Measurements from ENCODE around the gene ABHD17A. TPM values are rescaled to one million over a fixed set of nuclear protein-coding genes. Genes with fewer than 3 reads are reported as not detected.

Gene ABHD17A
- total RNA-seq, 1 donor from 2014 or later = 83.0 TPM

DNA sequence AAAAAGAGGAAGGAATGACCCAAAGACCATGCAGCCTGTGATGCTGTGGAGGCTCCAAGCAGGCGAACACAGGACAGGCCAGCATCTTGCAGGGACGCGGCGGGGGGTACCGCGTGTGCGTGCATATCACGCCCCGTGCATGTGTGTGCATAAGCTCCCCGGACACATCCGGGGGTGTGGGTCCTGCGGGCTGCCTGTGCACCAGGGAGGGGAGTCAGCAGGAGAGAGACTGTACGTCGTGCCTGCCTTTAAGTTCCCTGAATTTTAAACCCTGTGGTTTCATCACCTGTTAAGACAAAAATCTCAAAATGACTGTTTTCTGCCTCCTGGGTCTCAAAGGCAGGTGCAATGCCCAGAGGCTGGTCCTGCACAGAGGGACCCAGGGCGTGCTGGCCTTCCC, 36.5 kb upstream of the ABHD17A start:
- H3K4me3 ChIP-seq = no peak overlapping the region
- no peaks in the 10 kb centered on the region for H3K9me3 ChIP-seq
- peaks cover 0 to 34% of the 10 kb centered on the region in 2 donors for H3K36me3 ChIP-seq
- intact Hi-C loops (cut with DNase I) = no loop called here
- DNase-seq (ENCODE audit: extremely low spot score in 2 of 2) = no peak
- no peaks in the 10 kb centered on the region for H3K4me1 ChIP-seq
- H3K27me3 ChIP-seq = no peaks in the 10 kb centered on the region
- no peak overlapping the region for H3K27ac ChIP-seq
- TF ChIP-seq POLR2AphosphoS5 (IDR thresholded peaks at IDR 0.05; ENCODE audit: insufficient read depth in 1 of 2, low read depth in 1 of 2) = no peak
- no peak for TF ChIP-seq POLR2A (IDR thresholded peaks at IDR 0.05)
- TF ChIP-seq, protein P1, sequence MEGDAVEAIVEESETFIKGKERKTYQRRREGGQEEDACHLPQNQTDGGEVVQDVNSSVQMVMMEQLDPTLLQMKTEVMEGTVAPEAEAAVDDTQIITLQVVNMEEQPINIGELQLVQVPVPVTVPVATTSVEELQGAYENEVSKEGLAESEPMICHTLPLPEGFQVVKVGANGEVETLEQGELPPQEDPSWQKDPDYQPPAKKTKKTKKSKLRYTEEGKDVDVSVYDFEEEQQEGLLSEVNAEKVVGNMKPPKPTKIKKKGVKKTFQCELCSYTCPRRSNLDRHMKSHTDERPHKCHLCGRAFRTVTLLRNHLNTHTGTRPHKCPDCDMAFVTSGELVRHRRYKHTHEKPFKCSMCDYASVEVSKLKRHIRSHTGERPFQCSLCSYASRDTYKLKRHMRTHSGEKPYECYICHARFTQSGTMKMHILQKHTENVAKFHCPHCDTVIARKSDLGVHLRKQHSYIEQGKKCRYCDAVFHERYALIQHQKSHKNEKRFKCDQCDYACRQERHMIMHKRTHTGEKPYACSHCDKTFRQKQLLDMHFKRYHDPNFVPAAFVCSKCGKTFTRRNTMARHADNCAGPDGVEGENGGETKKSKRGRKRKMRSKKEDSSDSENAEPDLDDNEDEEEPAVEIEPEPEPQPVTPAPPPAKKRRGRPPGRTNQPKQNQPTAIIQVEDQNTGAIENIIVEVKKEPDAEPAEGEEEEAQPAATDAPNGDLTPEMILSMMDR (IDR thresholded peaks at IDR 0.05) = no peak

DNA sequence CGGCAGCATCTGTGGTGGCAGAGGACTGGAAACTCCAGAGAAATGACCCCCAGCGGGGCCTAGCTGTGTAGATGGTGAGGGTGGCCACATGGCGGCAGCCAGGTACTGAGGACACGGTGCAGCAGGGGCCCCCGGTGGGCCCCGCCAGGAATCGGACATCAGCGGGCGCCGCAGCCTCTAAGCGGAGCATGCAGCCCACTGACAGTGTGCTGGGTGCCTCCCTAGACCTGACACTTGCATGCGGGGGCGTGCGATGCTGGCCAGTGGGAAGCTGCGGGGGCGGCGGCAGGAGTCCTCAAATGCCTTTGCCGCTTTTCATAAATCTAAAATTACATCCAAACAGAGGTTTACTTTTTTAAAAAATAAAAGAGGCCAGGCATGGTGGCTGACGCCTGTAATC, 36.0 kb upstream of the ABHD17A start:
- DNase-seq (ENCODE audit: extremely low spot score in 2 of 2) = no peak
- H3K27ac ChIP-seq = no peak overlapping the region
- no peaks in the 10 kb centered on the region for H3K27me3 ChIP-seq
- H3K4me1 ChIP-seq = no peaks in the 10 kb centered on the region
- H3K4me3 ChIP-seq = no peak overlapping the region
- TF ChIP-seq, protein P1 (IDR thresholded peaks at IDR 0.05) = no peak
- no peak for TF ChIP-seq POLR2AphosphoS5 (IDR thresholded peaks at IDR 0.05; ENCODE audit: insufficient read depth in 1 of 2, low read depth in 1 of 2)
- TF ChIP-seq POLR2A (IDR thresholded peaks at IDR 0.05) = no peak
- no peaks in the 10 kb centered on the region for H3K9me3 ChIP-seq
- peaks cover 0 to 34% of the 10 kb centered on the region in 2 donors for H3K36me3 ChIP-seq
- intact Hi-C loops (cut with DNase I) = no loop called here

GRCh38 chr19:1920644-1921043, 35.3 kb upstream of the ABHD17A start:
- Histone ChIP-seq H3K4me1 (no peaks in the 10 kb centered on the region), H3K36me3 (peaks cover 0 to 34% of the 10 kb centered on the region in 2 donors), H3K27ac (no peak overlapping the region), H3K27me3 (no peaks in the 10 kb centered on the region), H3K4me3 (no peak overlapping the region), H3K9me3 (no peaks in the 10 kb centered on the region)
- intact Hi-C loops (cut with DNase I) = no loop called here
- DNase-seq (ENCODE audit: extremely low spot score in 2 of 2) = no peak
- TF ChIP-seq, protein P1 (IDR thresholded peaks at IDR 0.05) = no peak
- TF ChIP-seq POLR2A (IDR thresholded peaks at IDR 0.05) = no peak

- intact Hi-C loops (cut with DNase I) = no loop called here
- H3K4me3 ChIP-seq = no peak overlapping the region
- H3K4me1 ChIP-seq = no peaks in the 10 kb centered on the region
- no peak overlapping the region for H3K27ac ChIP-seq
- DNase-seq (ENCODE audit: extremely low spot score in 2 of 2) = no peak
- H3K36me3 ChIP-seq = peaks cover 0 to 29% of the 10 kb centered on the region in 2 donors
- H3K27me3 ChIP-seq = no peaks in the 10 kb centered on the region
- H3K9me3 ChIP-seq = no peaks in the 10 kb centered on the region
- no peak for TF ChIP-seq POLR2AphosphoS5 (IDR thresholded peaks at IDR 0.05; ENCODE audit: insufficient read depth in 1 of 2, low read depth in 1 of 2)
- TF ChIP-seq, protein P1 (IDR thresholded peaks at IDR 0.05) = no peak
- no peak for TF ChIP-seq POLR2A (IDR thresholded peaks at IDR 0.05)
Observed at GRCh38 chr19:1918975-1919374, 33.7 kb upstream of the ABHD17A start.

DNA sequence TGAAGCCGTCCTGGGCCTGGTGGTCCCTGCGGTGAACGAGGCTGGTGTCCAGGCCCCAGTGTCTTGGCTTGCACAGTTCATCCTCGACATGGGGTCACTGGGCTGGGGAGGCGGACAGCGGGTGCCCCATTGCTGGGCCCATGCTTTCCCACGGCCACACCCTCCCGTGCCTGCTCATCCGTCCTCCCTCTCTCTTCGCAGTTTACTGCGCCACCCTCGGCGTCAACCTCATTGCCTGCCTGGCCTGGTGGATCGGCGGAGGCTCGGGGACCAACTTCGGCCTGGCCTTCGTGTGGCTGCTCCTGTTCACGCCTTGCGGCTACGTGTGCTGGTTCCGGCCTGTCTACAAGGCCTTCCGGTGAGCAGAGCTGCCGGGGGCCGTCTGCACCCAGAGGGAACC, 32.6 kb upstream of the ABHD17A start:
- Histone ChIP-seq H3K27ac (no peak overlapping the region), H3K9me3 (no peaks in the 10 kb centered on the region), H3K4me1 (no peaks in the 10 kb centered on the region), H3K36me3 (peaks cover 0 to 28% of the 10 kb centered on the region in 2 donors), H3K4me3 (no peak overlapping the region), H3K27me3 (no peaks in the 10 kb centered on the region)
- TF ChIP-seq POLR2A (IDR thresholded peaks at IDR 0.05) = no peak
- TF ChIP-seq, protein P1 (IDR thresholded peaks at IDR 0.05) = no peak
- TF ChIP-seq POLR2AphosphoS5 (IDR thresholded peaks at IDR 0.05; ENCODE audit: insufficient read depth in 1 of 2, low read depth in 1 of 2) = no peak
- DNase-seq (ENCODE audit: extremely low spot score in 2 of 2) = no peak
- intact Hi-C loops (cut with DNase I) = no loop called here
